Middle frontal gyrus (tissue), 1 donor: ENCODE results near the gene MB.

Experiments used
- DNase-seq: peaks from one replicate; pipeline ENCODE4 v3.0.0-alpha.2; 2015; ENCODE audit warnings: low spot score; ENCODE audit errors: extremely low spot score

MB gene

GRCh38 chr22:35618427-35619223 lies 1.5 kb upstream of the MB start:
- no peak for DNase-seq

- DNase-seq = no peak
Measured at GRCh38 chr22:35616043-35616442, 1.1 kb downstream of the MB start.

DNA sequence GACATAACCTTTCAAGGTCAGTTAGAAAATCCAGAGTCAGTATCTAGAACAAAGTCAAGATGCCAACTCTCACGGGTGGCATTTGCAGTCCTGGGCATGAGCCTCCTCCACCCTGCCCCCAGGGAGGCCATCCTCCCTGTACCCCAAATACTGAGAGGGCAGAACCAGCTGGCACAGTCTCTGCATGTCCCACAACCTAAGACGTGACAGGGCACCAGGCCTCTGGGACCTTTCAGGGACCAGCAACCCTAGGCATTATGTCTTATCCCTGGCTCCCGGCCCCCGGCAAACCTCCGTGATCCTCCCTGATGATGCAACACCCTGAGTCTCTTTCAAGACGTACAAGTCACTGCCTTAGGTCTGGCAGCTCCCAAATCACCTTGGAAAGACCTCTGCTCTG lies 2.0 kb downstream of the MB start:
- no peak for DNase-seq

DNA sequence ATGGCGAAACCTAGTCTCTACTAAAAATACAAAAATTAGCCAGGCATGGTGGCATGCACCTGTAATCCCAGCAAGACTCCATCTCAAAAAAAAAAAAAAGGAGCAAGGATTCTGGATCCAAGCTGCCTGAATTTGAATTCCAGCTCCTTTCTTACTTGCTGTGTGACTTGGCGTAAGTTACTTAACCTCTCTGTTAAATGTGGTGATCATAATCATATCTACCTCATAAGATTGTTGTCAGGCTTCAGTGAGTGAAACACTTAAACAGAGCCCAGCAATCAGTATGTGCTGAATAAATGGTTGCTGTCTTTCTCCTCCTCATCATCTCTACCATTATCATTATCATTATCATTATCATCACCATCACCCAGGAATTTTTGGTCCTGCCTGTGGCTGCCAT lies 2.7 kb downstream of the MB start:
- DNase-seq = no peak

GRCh38 chr22:35612903-35613302 lies 4.2 kb downstream of the MB start:
- no peak for DNase-seq

DNA sequence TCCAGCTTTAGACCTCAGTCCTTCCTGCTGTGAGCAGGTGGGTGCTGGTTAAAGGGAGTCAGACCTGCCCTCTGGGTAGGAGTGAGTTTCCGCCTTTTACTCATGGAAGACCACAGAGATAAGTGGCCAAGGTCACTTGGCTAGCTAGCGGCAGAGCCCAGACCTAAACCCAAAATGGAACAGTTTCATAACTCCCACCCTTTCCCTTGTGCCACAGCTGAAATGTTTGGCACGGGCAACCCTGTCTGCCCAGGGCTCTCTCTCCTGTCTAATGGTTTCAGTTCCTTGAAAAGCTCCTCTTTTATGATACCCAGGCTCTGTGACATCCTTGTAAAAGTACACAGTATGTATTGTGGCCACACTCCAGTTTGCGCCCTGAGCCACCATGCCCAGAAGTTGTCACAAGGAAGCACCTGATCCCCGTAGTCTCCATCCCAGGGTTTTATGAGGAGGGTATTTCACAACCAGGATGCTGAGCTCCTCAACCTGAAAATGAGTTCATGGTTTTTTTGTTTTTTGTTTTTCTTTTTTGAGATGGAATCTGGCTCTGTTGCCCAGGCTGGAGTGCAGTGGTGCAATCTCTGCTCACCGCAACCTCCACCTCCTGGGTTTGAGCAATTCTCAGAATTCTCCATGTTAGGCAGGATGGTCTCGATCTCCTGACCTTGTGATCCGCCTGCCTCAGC lies 5.1 kb downstream of the MB start:
- no peak for DNase-seq

- no peak for DNase-seq
Measured at GRCh38 chr22:35611200-35611890, 5.8 kb downstream of the MB start.

DNA sequence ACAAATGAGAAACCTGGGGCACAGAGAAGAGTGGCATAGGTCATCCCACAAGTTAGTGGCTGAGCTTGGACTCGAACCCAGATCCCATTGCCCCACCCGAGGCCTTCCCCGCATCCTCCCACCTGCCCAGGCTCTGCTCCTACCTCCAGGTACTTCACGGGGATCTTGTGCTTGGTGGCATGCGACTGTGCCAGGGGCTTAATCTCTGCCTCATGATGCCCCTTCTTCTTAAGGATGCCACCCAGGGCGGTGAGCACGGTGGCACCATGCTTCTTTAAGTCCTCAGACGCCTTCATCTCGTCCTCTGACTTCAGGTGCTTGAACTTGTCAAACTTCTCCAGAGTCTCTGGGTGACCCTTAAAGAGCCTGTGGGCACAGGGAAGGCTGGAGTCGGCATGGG lies 6.4 kb downstream of the MB start:
- DNase-seq = no peak

- DNase-seq = no peak
Measured at GRCh38 chr22:35609761-35610160, 7.4 kb downstream of the MB start.

DNA sequence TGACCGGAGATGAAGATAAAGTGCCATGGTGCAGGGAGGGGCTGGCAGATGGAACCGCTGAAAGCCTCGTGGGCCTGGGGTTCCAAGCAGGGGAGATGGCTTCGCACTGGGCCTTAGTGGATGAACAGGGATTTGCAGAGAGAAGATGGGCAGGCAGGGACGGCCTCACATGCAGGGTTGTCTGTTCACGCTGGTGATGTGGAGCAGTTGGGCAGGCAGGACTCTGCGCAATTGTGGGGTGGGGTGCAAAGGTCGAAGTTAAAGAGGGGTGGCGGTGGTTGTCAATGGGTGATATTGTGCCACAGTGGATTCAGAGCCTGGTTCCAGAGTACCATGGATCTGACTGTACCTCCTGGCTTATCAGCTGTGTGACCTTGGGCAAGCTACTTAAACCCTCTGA lies 7.9 kb downstream of the MB start:
- DNase-seq = no peak

DNA sequence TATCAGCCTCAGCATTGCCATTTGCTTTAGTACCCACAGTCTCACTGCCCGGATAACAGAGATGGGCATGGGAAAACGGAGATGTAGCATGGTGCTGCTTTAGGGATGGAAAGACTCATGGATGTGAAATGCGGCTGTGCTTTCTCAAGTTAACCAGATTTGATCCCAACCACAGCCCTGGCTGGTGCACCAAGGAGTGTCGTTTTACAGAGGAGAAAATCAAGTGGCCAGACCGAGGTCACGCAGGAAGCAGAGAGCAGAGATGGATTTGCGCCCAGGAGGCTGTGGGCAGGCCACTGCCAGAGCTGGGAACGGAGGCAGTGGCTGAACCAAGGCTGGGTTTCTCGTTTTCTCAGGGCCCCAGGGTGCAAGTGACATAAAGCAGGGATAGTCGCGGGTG lies 9.0 kb downstream of the MB start:
- no peak for DNase-seq

GRCh38 chr22:35606916-35607315 lies 10.2 kb downstream of the MB start:
- DNase-seq = no peak

DNA sequence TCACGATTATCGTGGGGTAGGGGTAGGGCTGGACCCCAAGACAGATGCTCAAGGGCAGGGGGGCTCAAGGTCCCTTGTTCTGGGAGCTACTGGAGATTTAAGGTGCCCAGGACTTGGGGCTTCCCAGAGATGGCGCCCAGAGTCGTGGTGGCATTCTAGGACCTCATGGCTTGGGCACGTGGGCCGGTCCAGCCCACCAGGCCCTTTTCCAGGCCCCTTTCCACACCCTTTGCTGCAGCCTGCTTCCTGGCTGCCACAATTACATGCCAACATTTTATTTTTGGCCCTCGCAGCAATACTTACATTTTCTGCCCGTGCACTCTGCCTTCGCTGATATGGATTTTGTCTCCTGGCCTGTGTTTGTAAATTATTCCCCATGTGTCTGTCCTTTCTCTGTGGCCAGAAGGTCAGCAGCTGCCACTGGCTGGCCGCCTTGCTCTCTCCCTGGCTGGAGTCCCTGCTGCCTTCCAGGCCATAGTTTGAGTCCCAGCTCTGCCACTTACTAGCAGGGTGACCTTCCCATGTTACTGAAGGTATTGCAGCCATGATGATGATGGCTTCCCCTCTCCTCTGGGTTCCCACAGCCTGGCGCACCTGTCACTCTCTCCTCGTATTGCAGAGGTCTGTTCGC lies 11.2 kb downstream of the MB start:
- no peak for DNase-seq

- DNase-seq = no peak
Measured at GRCh38 chr22:35605369-35605680, 11.8 kb downstream of the MB start.

- DNase-seq = no peak
Measured at GRCh38 chr22:35604621-35605368, 12.3 kb downstream of the MB start.

GRCh38 chr22:35601743-35602615 lies 15.2 kb downstream of the MB start:
- no peak for DNase-seq

GRCh38 chr22:35601013-35601580 lies 16.0 kb downstream of the MB start:
- no peak for DNase-seq

DNA sequence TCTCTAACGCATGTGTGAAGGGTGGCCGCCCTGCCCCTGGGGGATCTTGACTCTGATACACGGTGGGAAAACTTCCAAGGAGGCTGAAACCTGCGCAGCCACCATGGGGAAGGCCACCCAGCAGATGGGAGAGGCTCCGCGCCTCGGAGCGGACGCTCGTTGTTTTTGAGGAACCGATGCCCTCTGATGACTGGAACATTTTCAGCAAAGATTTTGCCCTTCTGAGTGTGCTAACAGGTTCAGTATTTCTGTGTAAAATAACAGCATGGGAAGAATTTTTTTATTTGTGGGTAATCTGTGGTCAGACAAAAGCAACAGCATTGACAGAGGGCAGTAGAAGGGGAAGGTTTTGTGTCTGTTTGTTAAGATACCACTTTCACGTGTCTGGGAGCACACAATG lies 16.7 kb downstream of the MB start:
- no peak for DNase-seq

DNA sequence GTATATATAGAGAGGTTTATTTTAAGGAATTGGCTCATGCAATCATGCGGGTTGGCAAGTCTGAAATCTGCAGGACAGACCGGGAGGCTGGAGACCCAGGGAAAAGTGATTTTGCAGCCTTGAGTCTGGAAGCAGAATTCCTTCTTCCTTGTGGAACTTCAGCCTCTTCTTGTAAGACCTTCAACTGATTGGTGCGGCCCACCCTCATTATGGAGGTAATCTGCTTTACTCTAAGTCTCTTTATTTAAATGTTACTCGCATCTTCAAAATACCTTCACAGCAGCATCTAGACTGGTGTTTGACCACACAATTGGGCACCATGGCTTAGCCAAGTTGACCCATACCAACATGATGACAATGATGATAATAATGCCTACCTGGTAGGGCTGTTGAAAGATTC lies 17.8 kb downstream of the MB start:
- DNase-seq = no peak

- DNase-seq = no peak
Measured at GRCh38 chr22:35598396-35598710, 18.8 kb downstream of the MB start.
